ENCODE measurements around the gene BTBD7. TPM values are rescaled to one million over a fixed set of nuclear protein-coding genes. Genes with fewer than 3 reads are reported as not detected.

The BTBD7 gene
- total and polyA plus RNA-seq, 2 donors (not counting 3 experiments of a cell fraction or from before 2014, with no cell fraction given), result 20.9 to 50.2 TPM

DNA sequence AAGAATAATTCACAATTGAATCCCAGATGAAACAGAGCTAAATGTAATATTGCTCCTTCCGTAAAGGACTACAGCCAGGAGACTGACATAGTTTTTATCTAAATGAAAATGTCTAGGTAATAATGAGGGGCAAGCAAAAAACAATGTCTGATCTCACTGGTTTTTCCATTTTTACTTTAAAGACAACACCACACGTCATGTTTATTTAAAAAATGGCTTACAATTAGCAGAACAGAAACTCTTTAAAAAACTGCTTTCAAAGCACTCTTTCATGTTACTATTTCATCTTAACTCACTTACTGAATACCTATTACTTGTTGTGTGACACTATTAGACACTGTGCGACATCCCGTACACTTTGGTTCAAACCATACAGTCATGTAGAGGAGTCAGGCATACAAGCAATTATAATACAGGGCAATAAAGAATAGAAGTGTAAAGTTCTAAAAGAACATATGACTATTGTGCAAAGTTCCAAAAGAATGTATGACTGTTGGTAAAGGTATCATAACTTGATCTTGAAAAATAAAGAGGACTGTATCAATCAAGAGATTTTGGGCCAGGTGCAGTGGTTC is 9.1 kb downstream of the BTBD7 start:
- BruUV-seq (replicated peaks), result no TSS peak
- FAIRE-seq, result no peak
- peaks cover 21% of the 10 kb centered on the region for H3K4me1 ChIP-seq (ENCODE audit: control insufficient read depth, extremely low read depth, insufficient read depth, low read length)
- peaks cover 99% of the 10 kb centered on the region for H3K79me2 ChIP-seq (ENCODE audit: control insufficient read depth, insufficient read depth, low read length)
- peaks cover 9% of the 10 kb centered on the region for H4K20me1 ChIP-seq (replicated peaks; ENCODE audit: control insufficient read depth, extremely low read depth, insufficient read depth, low read length)
- H2AFZ ChIP-seq (ENCODE audit: low read depth, low read length), result no peak overlapping the region
- H3K9me3 ChIP-seq (replicated peaks; ENCODE audit: control insufficient read depth, insufficient read depth, low read length), result no peaks in the 10 kb centered on the region
- POLR2A ChIA-PET, result no interaction called here
- no peaks in the 10 kb centered on the region for H3K9me1 ChIP-seq (replicated peaks; ENCODE audit: control insufficient read depth, extremely low read depth, insufficient read depth, low read length)
- intact Hi-C loops (cut with micrococcal nuclease) (no loop called here), dilution Hi-C loops (cut with MboI; ENCODE audit: extremely low pct_ligation_motif_present, low sequenced_read_pairs) (no loop called here)
- no peak overlapping the region for H3K27ac ChIP-seq (ENCODE audit: insufficient read depth, low read depth, low read length)
- H3K9ac ChIP-seq (replicated peaks; ENCODE audit: extremely low read depth, insufficient read depth, low read length), result no peak overlapping the region
- no peak overlapping the region for H3K4me3 ChIP-seq (replicated peaks in 1 of 3; ENCODE audit: insufficient read depth in 1 of 3, low read depth in 1 of 3, low read length in 3 of 3)
- no peaks in the 10 kb centered on the region for H3K27me3 ChIP-seq (ENCODE audit: control insufficient read depth in 2 of 2, insufficient read depth in 2 of 2, low read length in 2 of 2)
- no peaks in the 10 kb centered on the region for H3K36me3 ChIP-seq (ENCODE audit: control insufficient read depth in 2 of 2, extremely low read depth in 1 of 2, insufficient read depth in 2 of 2, low read length in 2 of 2)
- CTCF ChIA-PET, result no interaction called here
- no peak for DNase-seq (ENCODE audit: low read depth, low spot score)
- TF ChIP-seq FOS (IDR thresholded peaks at IDR 0.05; ENCODE audit: borderline replicate concordance, insufficient read depth, low read length) (no peak), POLR2AphosphoS5 (IDR thresholded peaks at IDR 0.05; ENCODE audit: insufficient read depth, low read depth, low read length) (no peak)
- no peak overlapping the region for H3K4me2 ChIP-seq (ENCODE audit: insufficient read depth, low read length)

DNA sequence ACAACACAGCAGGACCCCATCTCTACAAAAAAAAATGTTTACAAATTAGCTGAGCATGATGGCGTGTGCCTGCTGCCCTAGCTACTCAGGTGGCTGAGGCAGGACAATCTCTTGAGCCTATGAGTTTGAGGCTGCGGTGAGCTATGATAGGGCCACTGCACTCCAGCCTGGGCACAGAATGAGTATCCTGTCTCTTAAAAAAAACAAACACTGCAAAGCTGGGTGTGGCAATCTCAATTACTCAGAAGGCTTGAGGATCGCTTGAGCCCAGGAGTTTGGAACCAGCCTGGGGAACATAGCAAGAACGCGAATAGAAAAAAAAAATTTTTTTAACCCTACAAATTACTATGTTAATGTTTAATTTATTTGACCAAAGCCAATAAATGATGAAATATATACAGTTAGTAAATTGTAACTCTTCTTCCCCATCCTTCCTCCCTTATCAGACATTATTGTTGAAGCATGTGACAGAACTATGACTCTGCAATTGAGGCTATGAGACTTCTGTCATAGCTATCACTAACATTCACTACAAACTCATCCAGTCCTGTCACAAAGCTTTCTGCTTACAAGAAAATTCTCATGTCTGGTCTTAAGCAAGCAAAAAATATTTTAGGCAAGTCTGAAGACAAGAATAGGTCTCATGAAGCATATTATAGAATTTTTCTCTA is 9.8 kb downstream of the BTBD7 start:
- dilution Hi-C loops (cut with MboI; ENCODE audit: extremely low pct_ligation_motif_present, low sequenced_read_pairs) (no loop called here), intact Hi-C loops (cut with micrococcal nuclease) (no loop called here)
- H3K4me1 ChIP-seq (ENCODE audit: control insufficient read depth, extremely low read depth, insufficient read depth, low read length), result peaks cover 27% of the 10 kb centered on the region
- H3K36me3 ChIP-seq (ENCODE audit: control insufficient read depth in 2 of 2, extremely low read depth in 1 of 2, insufficient read depth in 2 of 2, low read length in 2 of 2), result no peaks in the 10 kb centered on the region
- no peaks in the 10 kb centered on the region for H3K27me3 ChIP-seq (ENCODE audit: control insufficient read depth in 2 of 2, insufficient read depth in 2 of 2, low read length in 2 of 2)
- H4K20me1 ChIP-seq (replicated peaks; ENCODE audit: control insufficient read depth, extremely low read depth, insufficient read depth, low read length), result peaks cover 14% of the 10 kb centered on the region
- POLR2A ChIA-PET, result no interaction called here
- DNase-seq (ENCODE audit: low read depth, low spot score), result no peak
- FAIRE-seq, result no peak
- no peak overlapping the region for H3K27ac ChIP-seq (ENCODE audit: insufficient read depth, low read depth, low read length)
- H3K9me1 ChIP-seq (replicated peaks; ENCODE audit: control insufficient read depth, extremely low read depth, insufficient read depth, low read length), result no peaks in the 10 kb centered on the region
- no TSS peak for BruUV-seq (replicated peaks)
- H2AFZ ChIP-seq (ENCODE audit: low read depth, low read length), result no peak overlapping the region
- H3K9ac ChIP-seq (replicated peaks; ENCODE audit: extremely low read depth, insufficient read depth, low read length), result no peak overlapping the region
- no peak overlapping the region for H3K4me2 ChIP-seq (ENCODE audit: insufficient read depth, low read length)
- peaks cover 94% of the 10 kb centered on the region for H3K79me2 ChIP-seq (ENCODE audit: control insufficient read depth, insufficient read depth, low read length)
- H3K9me3 ChIP-seq (replicated peaks; ENCODE audit: control insufficient read depth, insufficient read depth, low read length), result no peaks in the 10 kb centered on the region
- TF ChIP-seq, protein P1, sequence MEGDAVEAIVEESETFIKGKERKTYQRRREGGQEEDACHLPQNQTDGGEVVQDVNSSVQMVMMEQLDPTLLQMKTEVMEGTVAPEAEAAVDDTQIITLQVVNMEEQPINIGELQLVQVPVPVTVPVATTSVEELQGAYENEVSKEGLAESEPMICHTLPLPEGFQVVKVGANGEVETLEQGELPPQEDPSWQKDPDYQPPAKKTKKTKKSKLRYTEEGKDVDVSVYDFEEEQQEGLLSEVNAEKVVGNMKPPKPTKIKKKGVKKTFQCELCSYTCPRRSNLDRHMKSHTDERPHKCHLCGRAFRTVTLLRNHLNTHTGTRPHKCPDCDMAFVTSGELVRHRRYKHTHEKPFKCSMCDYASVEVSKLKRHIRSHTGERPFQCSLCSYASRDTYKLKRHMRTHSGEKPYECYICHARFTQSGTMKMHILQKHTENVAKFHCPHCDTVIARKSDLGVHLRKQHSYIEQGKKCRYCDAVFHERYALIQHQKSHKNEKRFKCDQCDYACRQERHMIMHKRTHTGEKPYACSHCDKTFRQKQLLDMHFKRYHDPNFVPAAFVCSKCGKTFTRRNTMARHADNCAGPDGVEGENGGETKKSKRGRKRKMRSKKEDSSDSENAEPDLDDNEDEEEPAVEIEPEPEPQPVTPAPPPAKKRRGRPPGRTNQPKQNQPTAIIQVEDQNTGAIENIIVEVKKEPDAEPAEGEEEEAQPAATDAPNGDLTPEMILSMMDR (IDR thresholded peaks at IDR 0.05; ENCODE audit: extremely low read depth in 1 of 2, insufficient read depth in 1 of 2, low read depth in 1 of 2, low read length in 2 of 2), result no peak
- no peak for TF ChIP-seq EZH2 (IDR thresholded peaks at IDR 0.05; ENCODE audit: borderline replicate concordance, low read depth, low read length, severe bottlenecking)
- no peak for TF ChIP-seq MYC (IDR thresholded peaks at IDR 0.05; ENCODE audit: low read depth, low read length)
- H3K4me3 ChIP-seq (replicated peaks in 1 of 3; ENCODE audit: insufficient read depth in 1 of 3, low read depth in 1 of 3, low read length in 3 of 3), result no peak overlapping the region
- CTCF ChIA-PET, result interaction anchor here (1.0 kb wide), 1 partner anchor 18 kb away, joined by 3 read pairs; no protein-coding TSS in a partner anchor

Data from endothelial cell of umbilical vein (primary cell).